Breast epithelium (tissue), 3 donors: ENCODE measurements around the gene CEP44.

ENCODE experiments used
- POLR2A ChIP-seq: fragments of 450-650 bp; IDR thresholded peaks from one replicate; pipeline ENCODE4 v1.6.1; 2016; ENCODE audit warnings: antibody characterized with exemption, mild to moderate bottlenecking, moderate library complexity
- POLR2AphosphoS5 ChIP-seq, 3 donors: sonication (generic); formaldehyde crosslinking; IDR thresholded peaks; one replicate each; pipeline ENCODE4 v1.6.1; 2017; ENCODE audit warnings: antibody characterized with exemption in 3 of 3
- TF ChIP-seq, protein P1 (sequence below), 3 donors: fragments of 450-650 bp; IDR thresholded peaks; one replicate each; pipeline ENCODE4 v1.5.1; 2016 to 2017; ENCODE audit warnings: antibody characterized with exemption in 3 of 3, mild to moderate bottlenecking in 3 of 3, moderate library complexity in 3 of 3

DNA sequence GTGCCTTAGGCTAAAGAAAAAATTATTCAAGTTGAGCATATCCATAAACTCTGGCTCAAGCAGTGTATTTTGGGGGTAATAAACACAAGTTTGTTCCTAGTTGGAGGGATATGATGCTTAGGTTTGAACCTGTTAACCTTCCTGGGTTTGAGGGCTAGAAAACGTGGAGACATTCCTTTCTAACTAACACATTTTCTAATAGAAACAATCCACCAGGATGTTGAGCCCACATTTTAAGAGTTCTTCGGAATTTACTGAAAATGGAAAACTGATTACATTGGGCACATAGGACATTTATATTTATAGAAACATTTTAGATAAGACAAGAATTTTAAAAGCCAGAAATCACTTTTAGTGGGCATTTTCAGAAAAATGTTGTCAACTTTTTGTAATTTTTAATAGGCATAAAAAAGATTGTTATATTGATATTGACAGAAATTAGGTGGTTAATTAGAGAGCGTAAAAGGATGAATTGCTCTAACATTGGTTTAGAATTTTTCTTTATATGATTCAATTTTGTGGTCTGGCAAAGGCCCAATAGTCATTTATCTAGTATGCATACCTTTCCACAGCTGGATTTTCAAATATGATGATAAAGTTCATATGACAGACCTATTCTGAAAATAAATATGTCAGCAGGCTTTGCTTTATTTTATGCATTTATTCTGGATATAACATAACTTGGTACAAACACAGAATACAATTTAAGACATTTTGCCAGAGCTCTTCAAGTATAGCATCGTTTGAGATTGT lies 49.2 kb downstream of the CEP44 start:
- TF ChIP-seq POLR2AphosphoS5 (IDR thresholded peaks at IDR 0.05) = no peak
- TF ChIP-seq, protein P1, sequence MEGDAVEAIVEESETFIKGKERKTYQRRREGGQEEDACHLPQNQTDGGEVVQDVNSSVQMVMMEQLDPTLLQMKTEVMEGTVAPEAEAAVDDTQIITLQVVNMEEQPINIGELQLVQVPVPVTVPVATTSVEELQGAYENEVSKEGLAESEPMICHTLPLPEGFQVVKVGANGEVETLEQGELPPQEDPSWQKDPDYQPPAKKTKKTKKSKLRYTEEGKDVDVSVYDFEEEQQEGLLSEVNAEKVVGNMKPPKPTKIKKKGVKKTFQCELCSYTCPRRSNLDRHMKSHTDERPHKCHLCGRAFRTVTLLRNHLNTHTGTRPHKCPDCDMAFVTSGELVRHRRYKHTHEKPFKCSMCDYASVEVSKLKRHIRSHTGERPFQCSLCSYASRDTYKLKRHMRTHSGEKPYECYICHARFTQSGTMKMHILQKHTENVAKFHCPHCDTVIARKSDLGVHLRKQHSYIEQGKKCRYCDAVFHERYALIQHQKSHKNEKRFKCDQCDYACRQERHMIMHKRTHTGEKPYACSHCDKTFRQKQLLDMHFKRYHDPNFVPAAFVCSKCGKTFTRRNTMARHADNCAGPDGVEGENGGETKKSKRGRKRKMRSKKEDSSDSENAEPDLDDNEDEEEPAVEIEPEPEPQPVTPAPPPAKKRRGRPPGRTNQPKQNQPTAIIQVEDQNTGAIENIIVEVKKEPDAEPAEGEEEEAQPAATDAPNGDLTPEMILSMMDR (IDR thresholded peaks at IDR 0.05) = no peak
- TF ChIP-seq POLR2A = no peak
